Central memory CD4-positive, alpha-beta T cell (primary cell): Measurements from ENCODE around the gene NRG3.

ENCODE experiments used
- DNase-seq: peaks from one replicate; pipeline ENCODE4 v3.0.0; 2022

The NRG3 gene

GRCh38 chr10:82498976-82499375 lies 624.0 kb downstream of the NRG3 start:
- DNase-seq = no peak

- DNase-seq = no peak
These were observed 630.0 kb downstream of the NRG3 start for GRCh38 chr10:82505009-82505408.

- no peak for DNase-seq
These were observed 631.8 kb downstream of the NRG3 start for GRCh38 chr10:82506680-82507376.

- DNase-seq = no peak
These were observed 640.3 kb downstream of the NRG3 start for GRCh38 chr10:82515256-82515655.

GRCh38 chr10:82529062-82529461 lies 654.1 kb downstream of the NRG3 start:
- no peak for DNase-seq

- no peak for DNase-seq
These were observed 660.5 kb downstream of the NRG3 start for GRCh38 chr10:82535457-82535856.

GRCh38 chr10:82536668-82537067 lies 661.7 kb downstream of the NRG3 start:
- DNase-seq = no peak

GRCh38 chr10:82538272-82538671 lies 663.3 kb downstream of the NRG3 start:
- no peak for DNase-seq

- no peak for DNase-seq
These were observed 668.6 kb downstream of the NRG3 start for GRCh38 chr10:82543631-82544030.

- no peak for DNase-seq
These were observed 669.4 kb downstream of the NRG3 start for GRCh38 chr10:82544377-82544776.

GRCh38 chr10:82551506-82551905 lies 676.5 kb downstream of the NRG3 start:
- DNase-seq = no peak

GRCh38 chr10:82552267-82552666 lies 677.3 kb downstream of the NRG3 start:
- DNase-seq = no peak

GRCh38 chr10:82554381-82554780 lies 679.4 kb downstream of the NRG3 start:
- DNase-seq = no peak

GRCh38 chr10:82558014-82558607 lies 683.1 kb downstream of the NRG3 start:
- no peak for DNase-seq

- no peak for DNase-seq
These were observed 689.6 kb downstream of the NRG3 start for GRCh38 chr10:82564353-82565196.

- no peak for DNase-seq
These were observed 690.2 kb downstream of the NRG3 start for GRCh38 chr10:82565197-82565575.

- no peak for DNase-seq
These were observed 697.8 kb downstream of the NRG3 start for GRCh38 chr10:82572744-82573143.

GRCh38 chr10:82574081-82574480 lies 699.1 kb downstream of the NRG3 start:
- no peak for DNase-seq

GRCh38 chr10:82575318-82575717 lies 700.3 kb downstream of the NRG3 start:
- no peak for DNase-seq

- no peak for DNase-seq
These were observed 701.1 kb downstream of the NRG3 start for GRCh38 chr10:82576093-82576492.

GRCh38 chr10:82581940-82582339 lies 706.9 kb downstream of the NRG3 start:
- DNase-seq = no peak

GRCh38 chr10:82591421-82591820 lies 716.4 kb downstream of the NRG3 start:
- no peak for DNase-seq

- no peak for DNase-seq
These were observed 722.8 kb downstream of the NRG3 start for GRCh38 chr10:82597840-82598239.

GRCh38 chr10:82609845-82610244 lies 734.9 kb downstream of the NRG3 start:
- DNase-seq = no peak
